ENCODE results near the gene NLRC3.

NLRC3 gene

GRCh38 chr16:3578610-3579551 lies 1.7 kb upstream of the NLRC3 start:
- H3K4me2 ChIP-seq (ENCODE audit: low read depth, low read length, poor library complexity, severe bottlenecking) = peak overlapping the region; percentile 77
- H4K20me1 ChIP-seq (ENCODE audit: low read depth, low read length) = no peaks in the 10 kb centered on the region
- peak overlapping the region; percentile 54 for H3K9ac ChIP-seq (ENCODE audit: low read length)
- peaks cover 39% of the 10 kb centered on the region for H3F3A ChIP-seq (ENCODE audit: insufficient read depth)
- no peaks in the 10 kb centered on the region for H3K36me3 ChIP-seq (ENCODE audit: low read length)
- peak overlapping the region; percentile 97 for H3K27ac ChIP-seq (ENCODE audit: low read depth, low read length)
- no peak overlapping the region for H2AFZ ChIP-seq (ENCODE audit: low read depth, low read length, severe bottlenecking)
- no peaks in the 10 kb centered on the region for H3K9me3 ChIP-seq (ENCODE audit: insufficient read depth, low read length)
- TF ChIP-seq EZH2phosphoT487 (conservative IDR thresholded peaks at IDR 0.05; ENCODE audit: low read length) (no peak), CTCF (IDR thresholded peaks at IDR 0.05; ENCODE audit: insufficient read depth, low read length, poor library complexity, severe bottlenecking) (no peak)
- H3K79me2 ChIP-seq (ENCODE audit: insufficient read depth, low read length) = peaks cover 37% of the 10 kb centered on the region
- no peaks in the 10 kb centered on the region for H3K9me2 ChIP-seq (replicated peaks; ENCODE audit: insufficient read depth, low read length)
- H3K27me3 ChIP-seq (ENCODE audit: low read length) = no peaks in the 10 kb centered on the region
- H3K4me3 ChIP-seq (ENCODE audit: insufficient read depth, low read length, poor library complexity, severe bottlenecking) = no peak overlapping the region

- Histone ChIP-seq H3K79me2 (ENCODE audit: insufficient read depth, low read length) (peaks cover 45% of the 10 kb centered on the region), H3K9me3 (ENCODE audit: insufficient read depth, low read length) (no peaks in the 10 kb centered on the region), H3K27me3 (ENCODE audit: low read length) (no peaks in the 10 kb centered on the region), H3F3A (ENCODE audit: insufficient read depth) (peaks cover 39% of the 10 kb centered on the region), H3K9ac (ENCODE audit: low read length) (peak overlapping the region; percentile 54), H3K4me2 (ENCODE audit: low read depth, low read length, poor library complexity, severe bottlenecking) (peak overlapping the region; percentile 77), H3K27ac (ENCODE audit: low read depth, low read length) (peak overlapping the region; percentile 97), H3K9me2 (replicated peaks; ENCODE audit: insufficient read depth, low read length) (no peaks in the 10 kb centered on the region), H2AFZ (ENCODE audit: low read depth, low read length, severe bottlenecking) (no peak overlapping the region), H4K20me1 (ENCODE audit: low read depth, low read length) (no peaks in the 10 kb centered on the region), H3K36me3 (ENCODE audit: low read length) (no peaks in the 10 kb centered on the region), H3K4me3 (ENCODE audit: insufficient read depth, low read length, poor library complexity, severe bottlenecking) (no peak overlapping the region)
- TF ChIP-seq CTCF (IDR thresholded peaks at IDR 0.05; ENCODE audit: insufficient read depth, low read length, poor library complexity, severe bottlenecking) = no peak
- TF ChIP-seq EZH2phosphoT487 (conservative IDR thresholded peaks at IDR 0.05; ENCODE audit: low read length) = no peak
These were observed 918 bp upstream of the NLRC3 start for GRCh38 chr16:3578121-3578520.

GRCh38 chr16:3576211-3576610 lies 992 bp downstream of the NLRC3 start:
- Histone ChIP-seq H3F3A (ENCODE audit: insufficient read depth) (peaks cover 39% of the 10 kb centered on the region), H2AFZ (ENCODE audit: low read depth, low read length, severe bottlenecking) (no peak overlapping the region), H3K9ac (ENCODE audit: low read length) (peak overlapping the region; percentile 97), H3K36me3 (ENCODE audit: low read length) (peaks cover 10% of the 10 kb centered on the region), H3K9me3 (ENCODE audit: insufficient read depth, low read length) (no peaks in the 10 kb centered on the region), H3K27ac (ENCODE audit: low read depth, low read length) (peak overlapping the region; percentile 97), H3K4me3 (ENCODE audit: insufficient read depth, low read length, poor library complexity, severe bottlenecking) (peak overlapping the region; percentile 93), H3K79me2 (ENCODE audit: insufficient read depth, low read length) (peaks cover 64% of the 10 kb centered on the region), H4K20me1 (ENCODE audit: low read depth, low read length) (no peaks in the 10 kb centered on the region), H3K27me3 (ENCODE audit: low read length) (no peaks in the 10 kb centered on the region), H3K9me2 (replicated peaks; ENCODE audit: insufficient read depth, low read length) (no peaks in the 10 kb centered on the region), H3K4me2 (ENCODE audit: low read depth, low read length, poor library complexity, severe bottlenecking) (peak overlapping the region; percentile 77)
- no peak for TF ChIP-seq CTCF (IDR thresholded peaks at IDR 0.05; ENCODE audit: insufficient read depth, low read length, poor library complexity, severe bottlenecking)
- TF ChIP-seq EZH2phosphoT487 (conservative IDR thresholded peaks at IDR 0.05; ENCODE audit: low read length) = no peak
